ENCODE measurements around the gene RTL9. TPM values are rescaled to one million over a fixed set of nuclear protein-coding genes. Genes with fewer than 3 reads are reported as not detected.

RTL9 gene
- not detected for total RNA-seq

DNA sequence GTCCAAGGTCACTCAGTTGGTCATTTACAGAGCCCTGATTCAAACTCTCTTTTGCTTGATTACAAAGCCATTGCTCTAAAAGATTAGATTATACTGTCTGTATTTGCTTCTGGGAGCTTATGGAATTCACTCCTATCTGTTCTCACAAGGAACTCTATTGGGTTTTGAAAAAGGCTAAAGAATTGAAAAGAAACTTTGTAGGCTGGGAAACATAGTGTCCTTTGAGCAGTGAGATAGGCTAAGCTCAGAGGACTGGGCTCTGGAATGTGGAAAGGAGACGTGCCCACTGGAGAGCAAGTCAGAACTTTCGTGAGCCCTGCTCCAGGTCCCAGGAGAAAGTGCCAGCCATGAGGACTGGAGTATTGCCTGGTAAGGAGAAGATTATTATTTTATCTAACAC is at the start of gene RTL9:
Gene RTL9, plus strand, starts transcription at position 301 of the 400 bp plus-strand sequence. CDS start 91,770 bp downstream, outside the sequence.
- Mint-ChIP-seq H3K27me3 (no peaks in the 10 kb centered on the region), H3K4me1 (no peaks in the 10 kb centered on the region), H3K9me3 (no peaks in the 10 kb centered on the region), H3K4me3 (no peak within 1 kb of the TSS), H3K27ac (no peak within 1 kb of the TSS), H3K36me3 (ENCODE audit: low read depth) (no peaks in the 10 kb centered on the region)
- ATAC-seq (replicated peaks), result no peak

DNA sequence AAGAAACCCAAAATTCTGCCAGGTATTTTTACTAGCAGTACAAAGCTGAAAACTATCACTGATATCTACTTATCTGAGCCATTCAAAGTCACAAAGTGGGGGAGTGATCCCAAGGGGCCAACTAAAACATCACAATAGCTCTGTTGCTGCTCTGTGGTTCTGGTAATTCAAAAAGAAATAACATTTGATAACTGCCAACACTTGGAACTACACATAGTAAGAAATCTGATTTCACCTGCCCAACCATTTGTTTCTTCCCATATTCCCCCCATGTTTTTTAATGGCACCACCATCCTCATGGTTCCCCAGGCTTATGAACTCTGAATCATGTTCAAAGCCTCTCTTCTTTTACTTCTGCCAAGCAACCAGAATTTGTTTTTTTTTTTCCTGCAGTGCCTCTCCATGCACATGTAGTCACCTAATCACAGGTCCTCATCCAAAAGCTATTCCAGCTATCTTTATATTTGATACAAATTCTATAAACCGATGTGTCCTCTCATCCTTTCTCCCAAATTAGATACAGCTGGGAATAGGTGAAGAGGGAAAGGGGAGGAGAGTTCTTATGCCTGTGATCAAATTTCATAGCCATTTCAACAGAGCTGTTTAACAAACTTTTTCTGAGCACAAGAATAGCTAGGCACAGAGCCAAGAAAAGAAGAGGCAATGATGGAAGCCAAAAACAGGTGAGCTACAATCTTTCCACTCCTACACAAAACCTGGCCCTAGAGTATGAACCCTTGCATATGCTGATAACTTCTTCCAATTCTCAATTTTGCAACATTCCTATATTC is 48.5 kb upstream of the RTL9 start:
- H3K27me3 Mint-ChIP-seq, result no peaks in the 10 kb centered on the region
- H3K4me3 Mint-ChIP-seq, result peak overlapping the region; percentile 43
- ATAC-seq (replicated peaks), result no peak
- H3K9me3 Mint-ChIP-seq, result no peaks in the 10 kb centered on the region
- H3K27ac Mint-ChIP-seq, result peak overlapping the region; percentile 31
- peaks cover 4% of the 10 kb centered on the region for H3K36me3 Mint-ChIP-seq (ENCODE audit: low read depth)
- peaks cover 17% of the 10 kb centered on the region for H3K4me1 Mint-ChIP-seq

DNA sequence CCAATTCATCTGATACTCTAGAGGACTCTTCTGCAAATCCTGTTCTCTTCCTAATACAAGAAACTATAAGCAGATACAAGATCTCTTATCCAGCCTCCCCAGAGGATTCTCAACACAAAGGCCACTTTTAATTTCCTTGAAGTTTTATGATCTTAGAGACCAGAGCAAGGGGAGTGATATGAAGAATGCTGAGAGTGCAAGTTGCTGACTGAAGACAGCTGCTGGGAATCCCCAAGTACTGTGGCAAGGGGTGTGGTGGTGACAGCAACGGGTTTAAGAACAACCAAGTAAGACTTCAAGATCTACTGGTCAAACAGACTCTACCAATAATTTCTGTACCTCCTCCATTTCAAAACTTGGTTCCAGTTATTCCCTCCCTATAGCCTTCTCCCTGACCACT is 47.8 kb upstream of the RTL9 start:
- Mint-ChIP-seq H3K36me3 (ENCODE audit: low read depth) (peaks cover 4% of the 10 kb centered on the region), H3K27ac (peak overlapping the region; percentile 31), H3K4me3 (peak overlapping the region; percentile 43), H3K9me3 (no peaks in the 10 kb centered on the region), H3K4me1 (peaks cover 17% of the 10 kb centered on the region), H3K27me3 (no peaks in the 10 kb centered on the region)
- ATAC-seq (replicated peaks), result peak; percentile 96

DNA sequence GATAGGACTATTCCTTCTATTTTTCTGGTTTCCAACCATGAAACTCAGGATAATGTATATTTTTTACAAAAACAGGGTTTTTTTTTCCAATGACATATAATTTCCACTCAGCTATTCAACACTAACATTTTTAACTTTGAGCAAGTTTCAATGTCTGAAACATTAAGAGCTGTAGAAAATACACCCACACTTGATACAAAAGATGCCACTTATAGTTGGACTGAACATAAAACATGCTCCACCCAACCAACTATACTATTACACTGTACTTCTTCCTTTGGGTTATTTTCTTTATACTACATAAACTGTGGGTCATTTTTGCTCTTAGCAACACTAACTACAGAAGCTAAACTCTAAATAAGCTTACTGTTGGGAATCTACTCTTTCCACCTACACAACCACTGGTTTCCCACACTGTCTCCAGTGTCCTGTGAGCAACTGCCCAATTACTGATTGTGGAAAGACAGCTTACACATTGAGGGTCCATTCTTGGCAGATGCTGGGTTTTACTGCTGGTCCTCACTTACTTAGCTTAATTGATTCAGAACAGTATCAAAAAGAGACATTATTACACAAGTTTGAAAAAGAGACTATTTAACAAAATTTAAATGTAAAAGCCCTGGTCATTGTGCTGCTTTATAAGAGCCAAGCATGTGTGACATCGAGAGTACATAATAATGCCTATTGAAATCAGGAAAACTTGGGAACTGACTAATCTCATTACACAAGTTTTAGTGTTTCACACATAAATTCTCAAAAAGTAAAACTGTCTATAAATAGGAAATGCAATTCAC is 47.0 kb upstream of the RTL9 start:
- ATAC-seq (replicated peaks), result peak; percentile 64
- peaks cover 17% of the 10 kb centered on the region for H3K4me1 Mint-ChIP-seq
- H3K27ac Mint-ChIP-seq, result peak overlapping the region; percentile 31
- H3K36me3 Mint-ChIP-seq (ENCODE audit: low read depth), result peaks cover 4% of the 10 kb centered on the region
- H3K9me3 Mint-ChIP-seq, result no peaks in the 10 kb centered on the region
- H3K4me3 Mint-ChIP-seq, result peak overlapping the region; percentile 43
- no peaks in the 10 kb centered on the region for H3K27me3 Mint-ChIP-seq

DNA sequence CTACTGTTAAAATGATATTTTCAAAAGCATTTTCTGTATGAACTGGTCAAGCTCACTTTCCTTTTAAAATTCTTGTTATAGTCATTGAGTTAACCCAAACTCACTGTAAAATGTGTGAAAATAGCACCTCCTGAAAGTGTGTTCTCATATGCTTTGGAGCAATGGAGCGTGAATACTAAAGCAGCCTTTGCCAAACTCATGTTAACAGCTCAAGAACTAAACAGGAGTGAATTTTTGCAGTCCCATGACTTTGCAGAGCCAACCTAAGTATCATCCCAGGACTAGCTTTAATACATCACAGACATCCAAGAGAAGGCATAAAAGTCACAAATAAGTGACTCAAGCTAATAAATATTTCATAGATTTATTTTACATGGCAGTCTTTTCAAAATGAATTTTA is 43.1 kb upstream of the RTL9 start:
- no peaks in the 10 kb centered on the region for H3K27me3 Mint-ChIP-seq
- H3K4me1 Mint-ChIP-seq, result peaks cover 11% of the 10 kb centered on the region
- no peak overlapping the region for H3K27ac Mint-ChIP-seq
- no peaks in the 10 kb centered on the region for H3K36me3 Mint-ChIP-seq (ENCODE audit: low read depth)
- no peaks in the 10 kb centered on the region for H3K9me3 Mint-ChIP-seq
- ATAC-seq (replicated peaks), result no peak
- peak overlapping the region; percentile 90 for H3K4me3 Mint-ChIP-seq

DNA sequence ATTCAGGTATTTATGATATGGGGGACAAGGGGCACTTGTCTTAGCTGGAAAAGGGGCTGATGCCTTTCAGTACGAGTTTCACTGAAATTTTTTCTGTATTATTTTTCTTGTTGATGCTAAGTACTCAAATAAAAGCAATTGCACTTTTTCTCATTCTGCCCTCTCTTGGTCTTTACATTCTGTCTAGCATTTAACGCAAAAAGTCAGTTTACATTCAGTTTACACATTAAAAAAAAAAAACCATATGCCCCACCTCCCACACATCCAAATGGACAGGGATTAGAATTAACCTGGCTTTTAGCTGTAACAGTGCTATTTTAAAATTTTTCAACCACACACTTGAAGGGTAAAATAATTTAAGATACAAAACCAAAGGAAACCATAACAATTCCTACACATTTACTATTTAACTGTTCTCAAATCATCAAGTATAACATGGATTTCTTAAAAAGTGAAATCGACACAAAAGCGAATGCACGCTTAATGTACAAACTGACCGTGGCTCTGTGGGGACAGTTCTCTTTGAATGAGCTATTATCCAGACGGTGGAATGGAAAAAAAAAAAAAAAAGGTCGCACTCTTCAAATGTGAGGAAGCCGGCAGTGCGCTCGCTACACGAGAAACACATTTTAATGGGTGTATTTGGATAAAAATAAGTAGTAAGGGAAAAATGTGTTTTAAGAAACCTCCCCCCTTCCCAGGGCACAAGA is 42.1 kb upstream of the RTL9 start:
- Mint-ChIP-seq H3K9me3 (no peaks in the 10 kb centered on the region), H3K27ac (peak overlapping the region; percentile 88), H3K4me1 (peaks cover 3% of the 10 kb centered on the region), H3K27me3 (no peaks in the 10 kb centered on the region), H3K36me3 (ENCODE audit: low read depth) (no peaks in the 10 kb centered on the region), H3K4me3 (peak overlapping the region; percentile 90)
- ATAC-seq (replicated peaks), result no peak

DNA sequence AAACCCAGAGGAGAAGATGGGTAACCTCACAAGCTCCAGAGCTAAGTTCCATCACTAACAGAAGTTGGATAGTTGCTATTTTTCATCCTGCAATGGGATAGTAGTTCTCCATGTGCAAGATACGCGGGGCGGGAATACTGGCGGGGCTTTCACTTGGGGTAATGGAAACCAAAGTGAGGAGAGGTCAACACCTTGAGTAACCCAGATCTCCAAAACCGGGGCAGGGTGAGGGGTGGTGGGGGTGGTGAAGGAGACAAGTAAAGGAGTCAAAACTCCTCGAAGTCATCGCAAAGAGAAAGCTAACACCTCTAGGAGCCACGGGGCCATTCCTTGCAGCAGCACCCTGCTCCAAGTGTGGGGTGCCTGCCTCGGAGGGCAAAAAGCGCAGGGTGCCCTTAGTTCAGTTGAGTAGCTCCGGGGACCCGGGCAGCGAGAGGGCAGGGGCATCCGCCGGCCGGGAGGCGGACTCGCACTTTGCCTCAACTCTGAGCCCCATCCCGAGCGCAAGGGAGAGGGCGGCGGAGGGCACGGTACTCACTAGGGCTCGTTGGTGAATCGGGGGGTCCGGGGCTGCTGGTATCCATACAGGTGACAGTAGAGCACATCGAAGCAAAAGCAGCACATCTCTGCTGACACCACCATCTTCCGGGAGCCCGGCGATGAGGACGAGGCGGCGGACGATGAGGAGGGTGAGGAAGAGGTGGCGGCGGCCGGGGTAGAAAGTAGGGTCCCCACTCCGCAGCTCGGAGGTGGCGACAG is 41.4 kb upstream of the RTL9 start:
- peak; percentile 34 for ATAC-seq (replicated peaks)
- peak overlapping the region; percentile 88 for H3K27ac Mint-ChIP-seq
- H3K27me3 Mint-ChIP-seq, result no peaks in the 10 kb centered on the region
- no peaks in the 10 kb centered on the region for H3K36me3 Mint-ChIP-seq (ENCODE audit: low read depth)
- peak overlapping the region; percentile 90 for H3K4me3 Mint-ChIP-seq
- peaks cover 3% of the 10 kb centered on the region for H3K4me1 Mint-ChIP-seq
- no peaks in the 10 kb centered on the region for H3K9me3 Mint-ChIP-seq

DNA sequence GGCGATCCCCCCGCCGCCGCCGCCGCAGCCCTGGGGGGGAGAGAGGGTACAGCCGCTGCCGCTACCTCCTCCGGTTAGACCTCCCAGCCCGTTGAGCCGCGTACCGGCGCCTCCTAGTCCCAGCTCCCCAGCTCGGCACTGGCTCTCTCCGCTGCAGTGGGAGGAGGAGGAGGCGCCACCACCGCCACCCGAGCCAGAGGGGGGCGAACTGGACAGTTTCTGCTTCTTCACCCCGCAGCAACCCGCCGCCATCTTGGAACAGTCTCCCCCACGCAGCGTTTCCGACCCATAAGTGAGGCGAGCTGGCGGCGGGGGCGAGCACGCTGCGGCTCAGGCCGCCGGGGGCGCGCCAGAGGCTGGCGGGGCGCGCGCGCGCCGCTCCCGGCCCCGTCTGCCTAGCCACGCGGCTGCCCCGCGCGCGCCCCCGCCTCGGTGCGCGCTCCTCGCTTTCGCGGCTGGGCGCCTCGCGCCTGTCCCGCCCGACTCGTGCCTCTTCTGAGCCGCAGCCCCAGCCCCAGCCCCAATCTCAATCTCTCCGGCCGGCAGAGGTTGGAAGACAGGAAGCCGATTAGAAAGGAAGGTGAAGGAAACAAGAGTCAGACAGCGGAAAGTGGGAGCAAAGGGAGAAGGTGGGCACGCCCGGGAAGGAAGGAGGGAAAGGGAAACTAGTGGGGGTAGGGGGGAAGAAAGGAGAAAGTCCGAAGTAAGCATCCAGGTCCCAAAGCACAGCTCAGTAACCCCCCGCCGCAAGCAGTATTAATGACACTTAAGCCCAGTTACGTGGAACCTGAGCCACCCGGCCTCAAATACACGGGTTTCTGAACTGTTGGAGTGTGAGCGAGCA is 40.6 kb upstream of the RTL9 start, which contains the start of gene AMMECR1:
Gene AMMECR1, minus strand, starts transcription at position 266 of the 844 bp plus-strand sequence. Its CDS starts 14 bp downstream, at position 252.
- H3K4me1 Mint-ChIP-seq, result peaks cover 3% of the 10 kb centered on the region
- ATAC-seq (replicated peaks), result peak; percentile 92
- H3K36me3 Mint-ChIP-seq (ENCODE audit: low read depth), result no peaks in the 10 kb centered on the region
- H3K27me3 Mint-ChIP-seq, result no peaks in the 10 kb centered on the region
- peak within 1 kb of the TSS; percentile 88 for H3K27ac Mint-ChIP-seq
- peak within 1 kb of the TSS; percentile 90 for H3K4me3 Mint-ChIP-seq
- H3K9me3 Mint-ChIP-seq, result no peaks in the 10 kb centered on the region

DNA sequence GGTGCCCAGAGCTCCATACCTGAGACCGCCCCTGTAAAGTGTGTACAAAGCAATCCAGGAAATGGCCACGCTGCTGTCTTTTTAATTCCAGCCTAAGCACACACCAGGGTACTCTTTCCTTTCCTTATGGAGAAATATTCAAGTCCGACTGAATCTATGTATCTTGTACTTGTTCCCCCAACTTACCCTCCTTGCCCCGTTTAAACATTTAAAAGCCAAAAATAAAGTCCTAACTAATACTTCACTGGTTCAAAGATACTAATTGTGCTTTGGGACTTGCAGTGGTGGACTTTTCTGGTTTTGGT is 40.0 kb upstream of the RTL9 start:
- Mint-ChIP-seq H3K9me3 (no peaks in the 10 kb centered on the region), H3K4me3 (peak overlapping the region; percentile 90), H3K36me3 (ENCODE audit: low read depth) (no peaks in the 10 kb centered on the region), H3K27ac (peak overlapping the region; percentile 88), H3K27me3 (no peaks in the 10 kb centered on the region), H3K4me1 (peaks cover 3% of the 10 kb centered on the region)
- ATAC-seq (replicated peaks), result no peak

DNA sequence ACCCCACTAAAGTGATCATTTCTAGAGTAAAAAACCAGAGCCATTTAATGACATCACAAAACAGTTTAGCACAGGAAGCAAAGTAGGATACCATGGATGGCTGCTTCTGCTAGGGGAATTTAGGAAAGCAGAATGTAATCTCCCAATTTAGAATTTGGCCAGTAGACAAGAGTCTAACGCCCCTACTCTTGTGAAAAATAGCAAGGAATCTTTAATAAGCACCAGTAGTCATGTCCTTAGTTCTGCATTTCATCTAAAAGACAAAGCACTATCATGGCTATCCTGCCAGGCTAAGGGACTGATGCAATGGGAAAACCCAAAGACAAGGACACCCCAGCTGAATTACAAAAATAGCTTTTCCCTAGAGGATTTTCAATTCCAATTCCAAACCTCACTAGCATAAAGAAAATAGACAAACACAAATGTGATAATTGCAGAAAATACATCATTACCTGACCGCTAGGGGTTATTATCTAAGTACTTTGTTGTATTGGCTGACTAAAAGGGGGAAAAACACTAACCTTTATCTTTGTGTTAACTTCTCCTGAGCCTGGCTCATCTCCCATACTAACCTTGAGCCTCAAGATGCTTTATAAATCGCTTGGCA is 38.2 kb upstream of the RTL9 start:
- Mint-ChIP-seq H3K4me1 (no peaks in the 10 kb centered on the region), H3K27ac (no peak overlapping the region), H3K4me3 (no peak overlapping the region), H3K27me3 (no peaks in the 10 kb centered on the region), H3K36me3 (ENCODE audit: low read depth) (no peaks in the 10 kb centered on the region), H3K9me3 (no peaks in the 10 kb centered on the region)
- ATAC-seq (replicated peaks), result no peak

DNA sequence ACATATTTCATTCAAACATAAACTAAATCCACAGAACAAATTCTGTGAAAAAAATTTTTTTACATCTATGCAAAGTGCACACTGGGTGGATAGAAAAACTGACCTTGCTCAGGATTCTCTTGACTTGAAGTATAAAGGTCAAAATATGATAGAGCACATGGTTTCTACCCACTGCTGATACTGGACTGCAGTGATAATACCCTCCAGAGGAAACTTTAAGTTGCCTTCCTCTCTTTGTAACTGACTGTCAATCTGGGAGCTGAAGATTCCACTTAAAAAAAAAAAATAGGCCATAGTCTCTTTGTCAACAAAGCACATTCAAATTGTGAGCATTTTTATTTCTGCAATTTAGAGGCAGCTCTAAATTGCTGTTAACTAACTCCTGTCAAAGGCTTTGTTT is 37.6 kb upstream of the RTL9 start:
- H3K36me3 Mint-ChIP-seq (ENCODE audit: low read depth), result no peaks in the 10 kb centered on the region
- no peak overlapping the region for H3K27ac Mint-ChIP-seq
- no peaks in the 10 kb centered on the region for H3K27me3 Mint-ChIP-seq
- H3K4me1 Mint-ChIP-seq, result no peaks in the 10 kb centered on the region
- no peak overlapping the region for H3K4me3 Mint-ChIP-seq
- ATAC-seq (replicated peaks), result no peak
- H3K9me3 Mint-ChIP-seq, result no peaks in the 10 kb centered on the region

DNA sequence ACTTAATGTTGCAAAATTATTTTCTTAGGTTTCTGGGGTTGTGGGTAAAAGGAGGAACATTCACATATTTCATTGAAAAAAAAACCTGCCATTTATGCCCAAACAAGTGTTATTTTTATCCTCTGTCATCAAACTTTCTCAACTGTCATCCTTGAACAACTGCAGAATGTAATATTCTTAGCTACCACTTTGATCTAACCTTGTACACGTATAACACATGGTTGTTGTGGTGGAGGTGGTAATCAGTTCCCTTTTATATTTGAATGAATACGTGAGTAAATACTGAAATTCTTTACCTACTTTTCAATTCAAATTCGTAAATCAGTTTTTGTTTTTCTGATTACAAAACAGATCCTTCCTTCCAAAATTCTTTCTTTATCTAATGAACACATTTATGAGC is 37.0 kb upstream of the RTL9 start:
- no peaks in the 10 kb centered on the region for H3K27me3 Mint-ChIP-seq
- no peaks in the 10 kb centered on the region for H3K36me3 Mint-ChIP-seq (ENCODE audit: low read depth)
- H3K4me1 Mint-ChIP-seq, result no peaks in the 10 kb centered on the region
- ATAC-seq (replicated peaks), result no peak
- no peak overlapping the region for H3K27ac Mint-ChIP-seq
- no peak overlapping the region for H3K4me3 Mint-ChIP-seq
- H3K9me3 Mint-ChIP-seq, result no peaks in the 10 kb centered on the region

DNA sequence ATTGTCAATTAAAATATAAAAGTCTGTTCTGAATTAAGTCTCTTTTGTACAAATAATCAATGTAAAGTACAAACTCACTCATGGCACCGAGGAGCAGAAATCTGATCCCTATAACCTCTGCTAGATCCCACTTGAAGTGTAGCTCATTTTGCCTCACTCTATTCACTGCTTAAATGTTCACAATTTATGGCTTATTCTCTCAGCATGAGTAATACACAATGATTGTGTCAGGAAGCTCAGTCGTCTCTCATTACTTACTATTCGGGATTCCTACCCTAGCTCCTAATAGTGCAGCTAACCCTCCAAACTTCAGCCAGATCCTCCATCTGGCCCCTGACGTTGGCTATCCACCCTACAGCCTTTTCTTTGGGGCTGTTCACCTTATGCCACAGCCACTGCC is 36.0 kb upstream of the RTL9 start:
- Mint-ChIP-seq H3K4me1 (no peaks in the 10 kb centered on the region), H3K4me3 (no peak overlapping the region), H3K9me3 (no peaks in the 10 kb centered on the region), H3K36me3 (ENCODE audit: low read depth) (no peaks in the 10 kb centered on the region), H3K27me3 (no peaks in the 10 kb centered on the region), H3K27ac (no peak overlapping the region)
- no peak for ATAC-seq (replicated peaks)

All from activated T-helper 17 cell treated with anti-CD3 and anti-CD28 coated beads, Interleukin-2, amount 50 U/mL, for 72 hours (primary cell).